ENCODE data around the gene SNX3.

The SNX3 gene

GRCh38 chr6:108168090-108168463, 92.8 kb downstream of the SNX3 start:
- intact Hi-C loops (cut with micrococcal nuclease), result loop anchor here (5.0 kb wide), 1 partner anchor 51 kb away; no protein-coding TSS in a partner anchor
- H3K4me1 Mint-ChIP-seq (ENCODE audit: low read depth), result peaks cover 72% of the 10 kb centered on the region
- no peak overlapping the region for H3K27ac Mint-ChIP-seq
- no peaks in the 10 kb centered on the region for H3K36me3 Mint-ChIP-seq (ENCODE audit: low read depth)
- H3K27me3 Mint-ChIP-seq, result peaks cover 98% of the 10 kb centered on the region
- H3K4me3 Mint-ChIP-seq, result peak overlapping the region; percentile 60
- no peaks in the 10 kb centered on the region for H3K9me3 Mint-ChIP-seq

- Mint-ChIP-seq H3K36me3 (ENCODE audit: low read depth) (no peaks in the 10 kb centered on the region), H3K27me3 (peaks cover 98% of the 10 kb centered on the region), H3K9me3 (no peaks in the 10 kb centered on the region), H3K27ac (no peak overlapping the region), H3K4me1 (ENCODE audit: low read depth) (peaks cover 72% of the 10 kb centered on the region), H3K4me3 (peak overlapping the region; percentile 60)
- intact Hi-C loops (cut with micrococcal nuclease), result loop anchor here (5.0 kb wide), 1 partner anchor 50 kb away; no protein-coding TSS in a partner anchor
Measured at GRCh38 chr6:108167449-108168089, 93.3 kb downstream of the SNX3 start.

- H3K27me3 Mint-ChIP-seq, result peaks cover 98% of the 10 kb centered on the region
- no peaks in the 10 kb centered on the region for H3K9me3 Mint-ChIP-seq
- peaks cover 72% of the 10 kb centered on the region for H3K4me1 Mint-ChIP-seq (ENCODE audit: low read depth)
- intact Hi-C loops (cut with micrococcal nuclease), result loop anchor here (5.0 kb wide), 1 partner anchor 50 kb away; no protein-coding TSS in a partner anchor
- H3K4me3 Mint-ChIP-seq, result peak overlapping the region; percentile 31
- H3K36me3 Mint-ChIP-seq (ENCODE audit: low read depth), result no peaks in the 10 kb centered on the region
- no peak overlapping the region for H3K27ac Mint-ChIP-seq
Measured at GRCh38 chr6:108166664-108167448, 94.0 kb downstream of the SNX3 start.

- peaks cover 98% of the 10 kb centered on the region for H3K27me3 Mint-ChIP-seq
- H3K36me3 Mint-ChIP-seq (ENCODE audit: low read depth), result no peaks in the 10 kb centered on the region
- intact Hi-C loops (cut with micrococcal nuclease), result loop anchor here (5.0 kb wide), 1 partner anchor 49 kb away; no protein-coding TSS in a partner anchor
- peaks cover 67% of the 10 kb centered on the region for H3K4me1 Mint-ChIP-seq (ENCODE audit: low read depth)
- no peaks in the 10 kb centered on the region for H3K9me3 Mint-ChIP-seq
- no peak within 1 kb of the TSS for H3K27ac Mint-ChIP-seq
- H3K4me3 Mint-ChIP-seq, result no peak within 1 kb of the TSS
Measured at GRCh38 chr6:108165714-108166663, 94.9 kb downstream of the SNX3 start, which contains the start of gene NR2E1. Gene NR2E1, plus strand, starts transcription at chr6:108166022. Its CDS starts 744 bp downstream, at chr6:108166766.

- intact Hi-C loops (cut with micrococcal nuclease), result loop anchor here (5.0 kb wide), 1 partner anchor 48 kb away; no protein-coding TSS in a partner anchor
- Mint-ChIP-seq H3K4me1 (ENCODE audit: low read depth) (peaks cover 63% of the 10 kb centered on the region), H3K9me3 (no peaks in the 10 kb centered on the region), H3K27me3 (peaks cover 99% of the 10 kb centered on the region), H3K4me3 (no peak overlapping the region), H3K27ac (no peak overlapping the region), H3K36me3 (ENCODE audit: low read depth) (no peaks in the 10 kb centered on the region)
Measured at GRCh38 chr6:108164815-108165706, 95.8 kb downstream of the SNX3 start.

GRCh38 chr6:108164543-108164814, 96.4 kb downstream of the SNX3 start:
- Mint-ChIP-seq H3K36me3 (ENCODE audit: low read depth) (no peaks in the 10 kb centered on the region), H3K27ac (no peak overlapping the region), H3K9me3 (no peaks in the 10 kb centered on the region), H3K4me1 (ENCODE audit: low read depth) (peaks cover 58% of the 10 kb centered on the region), H3K27me3 (peaks cover 98% of the 10 kb centered on the region), H3K4me3 (no peak overlapping the region)
- intact Hi-C loops (cut with micrococcal nuclease), result no loop called here

- intact Hi-C loops (cut with micrococcal nuclease), result no loop called here
- H3K27ac Mint-ChIP-seq, result no peak overlapping the region
- H3K9me3 Mint-ChIP-seq, result no peaks in the 10 kb centered on the region
- H3K36me3 Mint-ChIP-seq (ENCODE audit: low read depth), result no peaks in the 10 kb centered on the region
- peaks cover 94% of the 10 kb centered on the region for H3K27me3 Mint-ChIP-seq
- H3K4me3 Mint-ChIP-seq, result no peak overlapping the region
- H3K4me1 Mint-ChIP-seq (ENCODE audit: low read depth), result peaks cover 52% of the 10 kb centered on the region
Measured at GRCh38 chr6:108163644-108164542, 96.9 kb downstream of the SNX3 start.

- intact Hi-C loops (cut with micrococcal nuclease), result no loop called here
- Mint-ChIP-seq H3K4me1 (ENCODE audit: low read depth) (peaks cover 46% of the 10 kb centered on the region), H3K36me3 (ENCODE audit: low read depth) (no peaks in the 10 kb centered on the region), H3K27me3 (peaks cover 94% of the 10 kb centered on the region), H3K9me3 (no peaks in the 10 kb centered on the region), H3K4me3 (no peak overlapping the region), H3K27ac (no peak overlapping the region)
Measured at GRCh38 chr6:108163267-108163643, 97.6 kb downstream of the SNX3 start.

- intact Hi-C loops (cut with micrococcal nuclease), result no loop called here
- H3K9me3 Mint-ChIP-seq, result no peaks in the 10 kb centered on the region
- H3K4me3 Mint-ChIP-seq, result no peak overlapping the region
- peaks cover 93% of the 10 kb centered on the region for H3K27me3 Mint-ChIP-seq
- peaks cover 42% of the 10 kb centered on the region for H3K4me1 Mint-ChIP-seq (ENCODE audit: low read depth)
- H3K36me3 Mint-ChIP-seq (ENCODE audit: low read depth), result no peaks in the 10 kb centered on the region
- no peak overlapping the region for H3K27ac Mint-ChIP-seq
Measured at GRCh38 chr6:108161724-108162282, 99.0 kb downstream of the SNX3 start.

All from dendritic cell treated with granulocyte-macrophage colony-stimulating factor and Interleukin-4, amounts not matched to agents 40 ng/mL and 50 ng/mL, for 4 days (primary cell).